Measurements from ENCODE around the gene NEMP1.

NEMP1 gene

DNA sequence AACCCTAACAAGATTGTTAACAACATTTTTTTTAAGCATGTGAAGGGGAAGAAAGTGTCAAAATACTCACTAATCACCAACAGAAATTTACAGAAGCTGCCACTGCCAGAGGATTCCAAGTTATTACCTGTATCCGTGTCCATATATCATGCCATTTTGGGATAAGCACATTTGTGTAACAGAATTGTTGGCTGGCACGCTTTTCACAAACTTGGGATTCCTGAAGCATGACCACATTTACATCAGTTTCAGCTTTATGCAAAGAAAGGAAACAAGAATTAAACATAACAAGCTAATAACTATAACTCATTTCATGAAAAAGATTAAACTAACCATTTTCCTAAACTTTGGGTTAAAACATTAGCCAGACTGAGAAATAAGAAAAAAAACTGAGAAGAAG, 5.9 kb downstream of the NEMP1 start:
- Histone ChIP-seq H3K9me3 (no peaks in the 10 kb centered on the region), H3K4me1 (no peaks in the 10 kb centered on the region), H3K36me3 (peaks cover 28% of the 10 kb centered on the region), H3K4me3 (ENCODE audit: low read depth, low read length) (no peak overlapping the region), H3K27me3 (no peaks in the 10 kb centered on the region)
- TF ChIP-seq, protein P1, sequence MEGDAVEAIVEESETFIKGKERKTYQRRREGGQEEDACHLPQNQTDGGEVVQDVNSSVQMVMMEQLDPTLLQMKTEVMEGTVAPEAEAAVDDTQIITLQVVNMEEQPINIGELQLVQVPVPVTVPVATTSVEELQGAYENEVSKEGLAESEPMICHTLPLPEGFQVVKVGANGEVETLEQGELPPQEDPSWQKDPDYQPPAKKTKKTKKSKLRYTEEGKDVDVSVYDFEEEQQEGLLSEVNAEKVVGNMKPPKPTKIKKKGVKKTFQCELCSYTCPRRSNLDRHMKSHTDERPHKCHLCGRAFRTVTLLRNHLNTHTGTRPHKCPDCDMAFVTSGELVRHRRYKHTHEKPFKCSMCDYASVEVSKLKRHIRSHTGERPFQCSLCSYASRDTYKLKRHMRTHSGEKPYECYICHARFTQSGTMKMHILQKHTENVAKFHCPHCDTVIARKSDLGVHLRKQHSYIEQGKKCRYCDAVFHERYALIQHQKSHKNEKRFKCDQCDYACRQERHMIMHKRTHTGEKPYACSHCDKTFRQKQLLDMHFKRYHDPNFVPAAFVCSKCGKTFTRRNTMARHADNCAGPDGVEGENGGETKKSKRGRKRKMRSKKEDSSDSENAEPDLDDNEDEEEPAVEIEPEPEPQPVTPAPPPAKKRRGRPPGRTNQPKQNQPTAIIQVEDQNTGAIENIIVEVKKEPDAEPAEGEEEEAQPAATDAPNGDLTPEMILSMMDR (IDR thresholded peaks at IDR 0.05; ENCODE audit: low read depth, low read length): no peak
- DNase-seq: no peak

GRCh38 chr12:57069523-57069922, 9.1 kb downstream of the NEMP1 start:
- DNase-seq: peak; percentile 63
- no peaks in the 10 kb centered on the region for H3K27me3 ChIP-seq
- TF ChIP-seq, protein P1 (IDR thresholded peaks at IDR 0.05; ENCODE audit: low read depth, low read length): peak; percentile 97
- H3K9me3 ChIP-seq: no peaks in the 10 kb centered on the region
- peaks cover 34% of the 10 kb centered on the region for H3K36me3 ChIP-seq
- no peak overlapping the region for H3K4me3 ChIP-seq (ENCODE audit: low read depth, low read length)
- no peaks in the 10 kb centered on the region for H3K4me1 ChIP-seq

- Histone ChIP-seq H3K4me3 (ENCODE audit: low read depth, low read length) (no peak overlapping the region), H3K9me3 (no peaks in the 10 kb centered on the region), H3K36me3 (peaks cover 44% of the 10 kb centered on the region), H3K4me1 (no peaks in the 10 kb centered on the region), H3K27me3 (no peaks in the 10 kb centered on the region)
- TF ChIP-seq, protein P1 (IDR thresholded peaks at IDR 0.05; ENCODE audit: low read depth, low read length): no peak
- no peak for DNase-seq
These were observed 12.3 kb downstream of the NEMP1 start for GRCh38 chr12:57066245-57066644.

DNA sequence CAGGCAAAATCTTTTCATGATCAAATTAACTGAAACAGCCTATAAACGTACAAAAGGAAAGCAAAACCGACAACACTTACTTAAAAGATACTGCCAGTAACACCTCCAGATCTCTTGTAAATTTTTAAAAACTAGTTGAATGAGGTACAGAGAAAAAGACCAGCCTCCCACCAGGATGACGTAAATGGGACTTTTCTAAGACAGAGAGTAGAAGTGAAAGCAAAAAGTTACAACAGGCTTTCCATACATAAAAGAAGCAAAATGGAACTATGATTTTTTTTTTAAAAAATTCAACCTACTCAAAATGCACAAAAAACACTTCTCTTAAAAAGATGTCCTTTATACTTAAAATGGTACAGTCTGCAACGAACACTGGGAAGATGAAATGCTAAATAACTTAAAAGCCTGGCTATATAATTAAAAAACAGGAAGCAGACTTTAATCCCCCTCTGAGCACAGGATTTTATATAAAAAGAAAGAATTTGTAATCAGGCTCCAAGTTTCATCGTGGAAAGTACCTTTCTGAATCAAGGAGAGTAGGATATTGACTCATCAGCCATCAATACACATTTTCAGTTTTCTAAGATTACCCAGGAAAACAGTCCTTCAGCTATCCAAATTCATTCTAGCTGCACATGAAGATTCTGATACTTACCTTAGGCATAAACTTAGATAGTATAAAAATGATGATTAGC, 14.5 kb downstream of the NEMP1 start:
- Histone ChIP-seq H3K4me1 (no peaks in the 10 kb centered on the region), H3K36me3 (peaks cover 47% of the 10 kb centered on the region), H3K4me3 (ENCODE audit: low read depth, low read length) (no peak overlapping the region)

GRCh38 chr12:57058454-57058853, 20.1 kb downstream of the NEMP1 start:
- Histone ChIP-seq H3K4me1 (no peaks in the 10 kb centered on the region), H3K36me3 (peaks cover 52% of the 10 kb centered on the region), H3K4me3 (ENCODE audit: low read depth, low read length) (no peak overlapping the region), H3K9me3 (no peaks in the 10 kb centered on the region), H3K27me3 (no peaks in the 10 kb centered on the region)
- TF ChIP-seq, protein P1 (IDR thresholded peaks at IDR 0.05; ENCODE audit: low read depth, low read length): no peak
- no peak for DNase-seq

More for the DNA sequence above, 14.5 kb downstream of the NEMP1 start:
- TF ChIP-seq, protein P1 (IDR thresholded peaks at IDR 0.05; ENCODE audit: low read depth, low read length): no peak
- H3K9me3 ChIP-seq: no peaks in the 10 kb centered on the region
- no peaks in the 10 kb centered on the region for H3K27me3 ChIP-seq
- DNase-seq: no peak

DNA sequence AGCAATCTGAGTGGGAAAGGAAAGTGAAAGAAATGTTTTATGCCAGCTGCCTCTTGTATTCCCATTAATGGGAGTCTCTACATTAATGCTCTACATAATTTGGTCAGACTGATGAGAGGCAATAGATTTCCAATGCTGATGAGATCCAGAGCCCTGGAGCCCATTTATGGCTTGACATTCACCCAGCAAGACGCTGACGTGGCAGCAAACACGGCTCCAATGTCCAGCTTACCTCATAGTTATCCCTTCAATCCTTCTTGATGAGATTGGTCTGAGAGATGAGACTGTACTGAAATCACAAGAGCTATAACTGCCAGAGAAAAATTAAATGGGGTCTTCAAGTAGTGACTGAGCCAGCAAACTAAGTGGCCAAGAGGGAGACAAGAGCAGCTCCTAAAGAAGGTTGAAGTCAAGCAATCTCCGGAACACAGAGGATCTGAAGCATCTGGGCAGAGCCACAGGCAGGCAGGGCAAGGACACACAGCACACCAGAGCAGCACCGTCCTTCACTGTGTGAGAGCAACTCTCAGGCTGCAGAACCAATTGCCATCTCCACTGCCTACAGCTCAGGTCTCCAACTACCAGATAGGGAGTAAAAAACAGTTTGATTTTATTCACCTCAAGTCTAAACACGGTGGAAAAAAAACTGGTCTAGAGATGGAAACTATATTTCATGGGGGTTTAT, 21.4 kb downstream of the NEMP1 start:
- H3K27me3 ChIP-seq: no peaks in the 10 kb centered on the region
- H3K9me3 ChIP-seq: no peaks in the 10 kb centered on the region
- peaks cover 45% of the 10 kb centered on the region for H3K36me3 ChIP-seq
- DNase-seq: no peak
- no peak overlapping the region for H3K4me3 ChIP-seq (ENCODE audit: low read depth, low read length)
- no peaks in the 10 kb centered on the region for H3K4me1 ChIP-seq
- TF ChIP-seq, protein P1 (IDR thresholded peaks at IDR 0.05; ENCODE audit: low read depth, low read length): no peak
